NCI-H345 (cell line): ENCODE results near the gene ZNF606.

Source experiments
- DNase-seq: peaks from one replicate; lab custom pipeline; 2025; lab: John Stamatoyannopoulos, UW

The ZNF606 gene

GRCh38 chr19:58002384-58003173 is at the start of gene ZNF606:
TSS of gene ZNF606 (minus strand) at chr19:58002820. CDS start at chr19:58001319, 1,501 bp downstream.
- DNase-seq: peak; percentile 79

GRCh38 chr19:58052256-58052655 is 49.6 kb upstream of the ZNF606 start:
- DNase-seq: no peak

GRCh38 chr19:58047672-58048071 is 45.1 kb upstream of the ZNF606 start:
- no peak for DNase-seq

GRCh38 chr19:58046856-58047255 is 44.2 kb upstream of the ZNF606 start:
- DNase-seq: no peak

GRCh38 chr19:58045411-58046050 is 42.9 kb upstream of the ZNF606 start:
- DNase-seq: no peak

- DNase-seq: no peak
Observed at GRCh38 chr19:58044886-58045285, 42.3 kb upstream of the ZNF606 start.

GRCh38 chr19:58044391-58044790 is 41.8 kb upstream of the ZNF606 start:
- no peak for DNase-seq

- DNase-seq: no peak
Observed at GRCh38 chr19:58042495-58043340, 40.1 kb upstream of the ZNF606 start.

- no peak for DNase-seq
Observed at GRCh38 chr19:58040751-58041525, 38.3 kb upstream of the ZNF606 start.

GRCh38 chr19:58038688-58039204 is 36.1 kb upstream of the ZNF606 start:
- no peak for DNase-seq

GRCh38 chr19:58037927-58038687 is 35.5 kb upstream of the ZNF606 start:
- DNase-seq: no peak

GRCh38 chr19:58035863-58036262 is 33.2 kb upstream of the ZNF606 start:
- DNase-seq: no peak

GRCh38 chr19:58034477-58034793 is 31.8 kb upstream of the ZNF606 start:
- DNase-seq: no peak

- no peak for DNase-seq
Observed at GRCh38 chr19:58033741-58034476, 31.3 kb upstream of the ZNF606 start, which contains the start of gene ZSCAN1. TSS of gene ZSCAN1 (plus strand) at chr19:58034025. CDS start at chr19:58037837, 3,812 bp downstream.

GRCh38 chr19:58024661-58025060 is 22.0 kb upstream of the ZNF606 start:
- no peak for DNase-seq

GRCh38 chr19:58022283-58022660 is 19.7 kb upstream of the ZNF606 start:
- DNase-seq: no peak

GRCh38 chr19:58021541-58022282 is 19.1 kb upstream of the ZNF606 start:
- peak; percentile 31 for DNase-seq

- DNase-seq: no peak
Observed at GRCh38 chr19:58020129-58020528, 17.5 kb upstream of the ZNF606 start.

- DNase-seq: no peak
Observed at GRCh38 chr19:58014141-58014540, 11.5 kb upstream of the ZNF606 start.
